GM12878 (cell line): ENCODE measurements around the gene CMBL. TPM values are rescaled to one million over a fixed set of nuclear protein-coding genes. Genes with fewer than 3 reads are reported as not detected.

Experiments used
- BACH1 ChIP-seq: fragments of 450-650 bp; IDR thresholded peaks from 2 replicates; pipeline ENCODE4 v1.6.1; 2017; ENCODE audit warnings: mild to moderate bottlenecking, borderline replicate concordance
- DPF2 ChIP-seq: fragments of 450-650 bp; IDR thresholded peaks from 2 replicates; pipeline ENCODE4 v1.6.1; 2017; ENCODE audit warnings: mild to moderate bottlenecking
- EED ChIP-seq: sonication (generic); IDR thresholded peaks from 2 replicates; pipeline ENCODE4 v1.6.1; 2016; ENCODE audit warnings: antibody characterized with exemption, low read depth
- FOXM1 ChIP-seq: IDR thresholded peaks from 2 replicates; pipeline ENCODE4 v1.6.1; 2012; ENCODE audit warnings: low read depth, mild to moderate bottlenecking, inconsistent platforms, low read length, moderate library complexity
- GATAD2B ChIP-seq: fragments of 450-650 bp; conservative IDR thresholded peaks from 2 replicates; pipeline ENCODE4 v1.6.1; 2017; ENCODE audit warnings: low read depth, mild to moderate bottlenecking, moderate library complexity
- HDAC2 ChIP-seq: fragments of 200-600 bp; sonication (generic); IDR thresholded peaks from 2 replicates; pipeline ENCODE4 v1.6.1; 2017
- HDAC6 ChIP-seq: fragments of 200-600 bp; sonication (generic); IDR thresholded peaks from one replicate; pipeline ENCODE4 v1.8.0; 2017; ENCODE audit warnings: antibody characterized with exemption; ENCODE audit not compliant: unreplicated experiment
- KLF5 ChIP-seq: fragments of 450-650 bp; IDR thresholded peaks from 2 replicates; pipeline ENCODE4 v1.6.1; 2014; ENCODE audit warnings: mild to moderate bottlenecking; ENCODE audit not compliant: partially characterized antibody
- NFYA ChIP-seq: IDR thresholded peaks from 2 replicates; pipeline ENCODE4 v1.6.1; 2011; ENCODE audit warnings: low read depth, mild to moderate bottlenecking, low read length, improper control_type of control experiment, borderline replicate concordance
- PML ChIP-seq: IDR thresholded peaks from 2 replicates; pipeline ENCODE4 v1.6.1; 2012; ENCODE audit warnings: low read length, inconsistent platforms
- POLR2AphosphoS2 ChIP-seq: IDR thresholded peaks from 2 replicates; pipeline ENCODE4 v1.6.1; 2011; ENCODE audit warnings: low read depth, mild to moderate bottlenecking, low read length, improper control_type of control experiment, moderate library complexity
- RELA ChIP-seq: fragments of 450-650 bp; IDR thresholded peaks from 2 replicates; pipeline ENCODE4 v1.8.0; 2014; ENCODE audit warnings: borderline replicate concordance; ENCODE audit not compliant: partially characterized antibody
- SIX5 ChIP-seq: IDR thresholded peaks from 2 replicates; pipeline ENCODE4 v1.6.1; 2011; ENCODE audit warnings: mild to moderate bottlenecking, low read depth, low read length, moderate library complexity; ENCODE audit not compliant: severe bottlenecking
- SREBF1 ChIP-seq: IDR thresholded peaks from 2 replicates; pipeline ENCODE4 v1.6.1; 2012; ENCODE audit warnings: mild to moderate bottlenecking, low read length
- WRNIP1 ChIP-seq: IDR thresholded peaks from 2 replicates; pipeline ENCODE4 v1.6.1; 2011; ENCODE audit warnings: low read depth, low read length, improper control_type of control experiment, borderline replicate concordance
- ZZZ3 ChIP-seq: IDR thresholded peaks from 2 replicates; pipeline ENCODE4 v1.6.1; 2011; ENCODE audit warnings: low read depth; ENCODE audit not compliant: control insufficient read depth, insufficient read length
- polyA plus RNA-seq, 11 experiments: library from polyadenylated mRNA; depleted of rRNA in 4 of 11; unstranded in 6 of 11; stranded (reverse) in 5 of 11; fragments of >200 nt; fragmentation: Nextera tagmentation in 4 of 11; fragmentation: Illumina TruSeq in 1 of 11; extraction: Ambion mirVana in 4 of 11; extraction: Trizol in 1 of 11; gene quantifications; 1 replicate in 1 of 11; 2 replicates in 10 of 11; pipeline versions ENCODE4 v1.2.1 to v1.2.3, GENCODE V29; 2011 to 2016; ENCODE audit warnings: inconsistent platforms in 2 of 11, missing spikeins in 2 of 11, low read depth in 1 of 11
- total RNA-seq, 4 experiments: library from RNA; depleted of rRNA in 3 of 4; stranded (reverse); fragments of >200 nt in 3 of 4; fragmentation: Illumina TruSeq in 1 of 4; extraction: Trizol in 1 of 4; gene quantifications; 2 replicates each; pipeline versions ENCODE4 v1.2.1 to v1.2.3, GENCODE V29; 2013 to 2021
- TF ChIP-seq, protein P1 (sequence below): fragments of 450-650 bp; IDR thresholded peaks from 2 replicates; pipeline ENCODE4 v1.6.1; 2017; ENCODE audit warnings: mild to moderate bottlenecking, moderate library complexity
- TF ChIP-seq, protein P2 (sequence below): IDR thresholded peaks from 2 replicates; pipeline ENCODE4 v1.6.1; 2011; ENCODE audit warnings: borderline replicate concordance, low read depth, mild to moderate bottlenecking, moderate library complexity, low read length; ENCODE audit not compliant: insufficient read depth, poor library complexity, severe bottlenecking
- TF ChIP-seq, protein P3 (sequence below): fragments of 450-650 bp; IDR thresholded peaks from 2 replicates; pipeline ENCODE4 v1.6.1; 2018; ENCODE audit warnings: borderline replicate concordance, mild to moderate bottlenecking; ENCODE audit not compliant: partially characterized antibody
- TF ChIP-seq, protein P4 (sequence below): fragments of 450-650 bp; IDR thresholded peaks from 2 replicates; pipeline ENCODE4 v1.6.1; 2017; ENCODE audit warnings: low read depth, mild to moderate bottlenecking, moderate library complexity

CMBL gene
- total and polyA plus RNA-seq, 10 of the 15 experiments (the other 5 are each of a cell fraction or from before 2014, with no cell fraction given): 1.8 to 15.6 (median 7.5) TPM

DNA sequence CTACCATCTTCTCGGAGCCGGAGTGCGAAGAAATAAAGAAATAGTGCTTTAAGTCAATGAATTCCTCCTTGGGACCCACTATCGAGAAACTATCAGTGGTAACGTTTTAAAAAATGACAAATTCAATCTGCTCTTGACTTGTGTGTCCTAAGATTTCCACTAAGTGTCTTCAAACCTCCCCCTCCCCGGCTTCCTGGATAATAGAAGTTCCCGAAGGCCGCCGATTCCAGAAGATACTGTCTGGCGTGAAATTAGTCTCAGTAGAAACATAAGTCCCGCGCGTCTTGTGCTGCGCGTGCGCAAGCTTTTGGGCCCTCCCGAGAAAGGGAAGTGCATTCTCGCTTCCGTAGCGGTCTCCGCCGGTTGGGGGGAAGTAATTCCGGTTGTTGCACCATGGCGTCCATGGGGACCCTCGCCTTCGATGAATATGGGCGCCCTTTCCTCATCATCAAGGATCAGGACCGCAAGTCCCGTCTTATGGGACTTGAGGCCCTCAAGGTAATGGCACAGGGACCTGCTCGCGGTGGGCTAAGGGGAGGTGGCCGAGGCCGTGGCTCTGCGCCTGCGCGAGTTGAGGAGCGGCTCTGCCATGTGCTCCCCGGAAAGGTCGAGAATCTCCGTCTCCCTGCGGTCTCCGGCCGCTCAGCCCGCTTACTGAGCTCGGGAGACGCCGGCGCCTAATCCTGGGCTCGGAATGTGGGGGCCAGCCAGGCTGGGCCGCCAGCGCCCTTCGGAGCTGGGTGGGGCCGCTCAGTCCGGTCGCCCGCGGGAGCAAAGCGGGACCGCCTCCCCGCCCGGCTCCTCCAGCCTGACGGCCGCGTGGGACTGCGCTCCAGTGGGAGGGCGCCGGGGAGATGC is 57.5 kb downstream of the CMBL start, which contains the start of gene CCT5 (continued):
- TF ChIP-seq, protein P1, sequence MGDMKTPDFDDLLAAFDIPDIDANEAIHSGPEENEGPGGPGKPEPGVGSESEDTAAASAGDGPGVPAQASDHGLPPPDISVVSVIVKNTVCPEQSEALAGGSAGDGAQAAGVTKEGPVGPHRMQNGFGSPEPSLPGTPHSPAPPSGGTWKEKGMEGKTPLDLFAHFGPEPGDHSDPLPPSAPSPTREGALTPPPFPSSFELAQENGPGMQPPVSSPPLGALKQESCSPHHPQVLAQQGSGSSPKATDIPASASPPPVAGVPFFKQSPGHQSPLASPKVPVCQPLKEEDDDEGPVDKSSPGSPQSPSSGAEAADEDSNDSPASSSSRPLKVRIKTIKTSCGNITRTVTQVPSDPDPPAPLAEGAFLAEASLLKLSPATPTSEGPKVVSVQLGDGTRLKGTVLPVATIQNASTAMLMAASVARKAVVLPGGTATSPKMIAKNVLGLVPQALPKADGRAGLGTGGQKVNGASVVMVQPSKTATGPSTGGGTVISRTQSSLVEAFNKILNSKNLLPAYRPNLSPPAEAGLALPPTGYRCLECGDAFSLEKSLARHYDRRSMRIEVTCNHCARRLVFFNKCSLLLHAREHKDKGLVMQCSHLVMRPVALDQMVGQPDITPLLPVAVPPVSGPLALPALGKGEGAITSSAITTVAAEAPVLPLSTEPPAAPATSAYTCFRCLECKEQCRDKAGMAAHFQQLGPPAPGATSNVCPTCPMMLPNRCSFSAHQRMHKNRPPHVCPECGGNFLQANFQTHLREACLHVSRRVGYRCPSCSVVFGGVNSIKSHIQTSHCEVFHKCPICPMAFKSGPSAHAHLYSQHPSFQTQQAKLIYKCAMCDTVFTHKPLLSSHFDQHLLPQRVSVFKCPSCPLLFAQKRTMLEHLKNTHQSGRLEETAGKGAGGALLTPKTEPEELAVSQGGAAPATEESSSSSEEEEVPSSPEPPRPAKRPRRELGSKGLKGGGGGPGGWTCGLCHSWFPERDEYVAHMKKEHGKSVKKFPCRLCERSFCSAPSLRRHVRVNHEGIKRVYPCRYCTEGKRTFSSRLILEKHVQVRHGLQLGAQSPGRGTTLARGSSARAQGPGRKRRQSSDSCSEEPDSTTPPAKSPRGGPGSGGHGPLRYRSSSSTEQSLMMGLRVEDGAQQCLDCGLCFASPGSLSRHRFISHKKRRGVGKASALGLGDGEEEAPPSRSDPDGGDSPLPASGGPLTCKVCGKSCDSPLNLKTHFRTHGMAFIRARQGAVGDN: peak; percentile 49; the same call in 1 of the 2 replicates
- TF ChIP-seq EED (no peak), SREBF1 (peak; percentile 97), POLR2AphosphoS2 (peak; percentile 75; the same call in 1 of the 2 replicates), PML (peak; percentile 93), FOXM1 (no peak; the same call in 1 of the 2 replicates), SIX5 (peak; percentile 46), RELA (no peak), NFYA (no peak), GATAD2B (peak; percentile 81), HDAC2 (no peak), DPF2 (peak; percentile 67; the same call in 1 of the 2 replicates), WRNIP1 (no peak), KLF5 (peak; percentile 98), BACH1 (peak; percentile 40; the same call in 1 of the 2 replicates), HDAC6 (no peak), ZZZ3 (no peak)
- TF ChIP-seq, protein P2, sequence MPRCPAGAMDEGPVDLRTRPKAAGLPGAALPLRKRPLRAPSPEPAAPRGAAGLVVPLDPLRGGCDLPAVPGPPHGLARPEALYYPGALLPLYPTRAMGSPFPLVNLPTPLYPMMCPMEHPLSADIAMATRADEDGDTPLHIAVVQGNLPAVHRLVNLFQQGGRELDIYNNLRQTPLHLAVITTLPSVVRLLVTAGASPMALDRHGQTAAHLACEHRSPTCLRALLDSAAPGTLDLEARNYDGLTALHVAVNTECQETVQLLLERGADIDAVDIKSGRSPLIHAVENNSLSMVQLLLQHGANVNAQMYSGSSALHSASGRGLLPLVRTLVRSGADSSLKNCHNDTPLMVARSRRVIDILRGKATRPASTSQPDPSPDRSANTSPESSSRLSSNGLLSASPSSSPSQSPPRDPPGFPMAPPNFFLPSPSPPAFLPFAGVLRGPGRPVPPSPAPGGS: no peak
- TF ChIP-seq, protein P3, sequence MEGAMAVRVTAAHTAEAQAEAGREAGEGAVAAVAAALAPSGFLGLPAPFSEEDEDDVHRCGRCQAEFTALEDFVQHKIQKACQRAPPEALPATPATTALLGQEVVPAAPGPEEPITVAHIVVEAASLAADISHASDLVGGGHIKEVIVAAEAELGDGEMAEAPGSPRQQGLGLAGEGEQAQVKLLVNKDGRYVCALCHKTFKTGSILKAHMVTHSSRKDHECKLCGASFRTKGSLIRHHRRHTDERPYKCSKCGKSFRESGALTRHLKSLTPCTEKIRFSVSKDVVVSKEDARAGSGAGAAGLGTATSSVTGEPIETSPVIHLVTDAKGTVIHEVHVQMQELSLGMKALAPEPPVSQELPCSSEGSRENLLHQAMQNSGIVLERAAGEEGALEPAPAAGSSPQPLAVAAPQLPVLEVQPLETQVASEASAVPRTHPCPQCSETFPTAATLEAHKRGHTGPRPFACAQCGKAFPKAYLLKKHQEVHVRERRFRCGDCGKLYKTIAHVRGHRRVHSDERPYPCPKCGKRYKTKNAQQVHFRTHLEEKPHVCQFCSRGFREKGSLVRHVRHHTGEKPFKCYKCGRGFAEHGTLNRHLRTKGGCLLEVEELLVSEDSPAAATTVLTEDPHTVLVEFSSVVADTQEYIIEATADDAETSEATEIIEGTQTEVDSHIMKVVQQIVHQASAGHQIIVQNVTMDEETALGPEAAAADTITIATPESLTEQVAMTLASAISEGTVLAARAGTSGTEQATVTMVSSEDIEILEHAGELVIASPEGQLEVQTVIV: peak; percentile 41
- TF ChIP-seq, protein P4, sequence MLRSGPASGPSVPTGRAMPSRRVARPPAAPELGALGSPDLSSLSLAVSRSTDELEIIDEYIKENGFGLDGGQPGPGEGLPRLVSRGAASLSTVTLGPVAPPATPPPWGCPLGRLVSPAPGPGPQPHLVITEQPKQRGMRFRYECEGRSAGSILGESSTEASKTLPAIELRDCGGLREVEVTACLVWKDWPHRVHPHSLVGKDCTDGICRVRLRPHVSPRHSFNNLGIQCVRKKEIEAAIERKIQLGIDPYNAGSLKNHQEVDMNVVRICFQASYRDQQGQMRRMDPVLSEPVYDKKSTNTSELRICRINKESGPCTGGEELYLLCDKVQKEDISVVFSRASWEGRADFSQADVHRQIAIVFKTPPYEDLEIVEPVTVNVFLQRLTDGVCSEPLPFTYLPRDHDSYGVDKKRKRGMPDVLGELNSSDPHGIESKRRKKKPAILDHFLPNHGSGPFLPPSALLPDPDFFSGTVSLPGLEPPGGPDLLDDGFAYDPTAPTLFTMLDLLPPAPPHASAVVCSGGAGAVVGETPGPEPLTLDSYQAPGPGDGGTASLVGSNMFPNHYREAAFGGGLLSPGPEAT: peak; percentile 88
